ENCODE data around the gene SOS1.
"Not testable (repeated sequence)": the region's sequence is repeated elsewhere in the genome, so short reads cannot be mapped to it uniquely, and the experiment has no call there.

The SOS1 gene

DNA sequence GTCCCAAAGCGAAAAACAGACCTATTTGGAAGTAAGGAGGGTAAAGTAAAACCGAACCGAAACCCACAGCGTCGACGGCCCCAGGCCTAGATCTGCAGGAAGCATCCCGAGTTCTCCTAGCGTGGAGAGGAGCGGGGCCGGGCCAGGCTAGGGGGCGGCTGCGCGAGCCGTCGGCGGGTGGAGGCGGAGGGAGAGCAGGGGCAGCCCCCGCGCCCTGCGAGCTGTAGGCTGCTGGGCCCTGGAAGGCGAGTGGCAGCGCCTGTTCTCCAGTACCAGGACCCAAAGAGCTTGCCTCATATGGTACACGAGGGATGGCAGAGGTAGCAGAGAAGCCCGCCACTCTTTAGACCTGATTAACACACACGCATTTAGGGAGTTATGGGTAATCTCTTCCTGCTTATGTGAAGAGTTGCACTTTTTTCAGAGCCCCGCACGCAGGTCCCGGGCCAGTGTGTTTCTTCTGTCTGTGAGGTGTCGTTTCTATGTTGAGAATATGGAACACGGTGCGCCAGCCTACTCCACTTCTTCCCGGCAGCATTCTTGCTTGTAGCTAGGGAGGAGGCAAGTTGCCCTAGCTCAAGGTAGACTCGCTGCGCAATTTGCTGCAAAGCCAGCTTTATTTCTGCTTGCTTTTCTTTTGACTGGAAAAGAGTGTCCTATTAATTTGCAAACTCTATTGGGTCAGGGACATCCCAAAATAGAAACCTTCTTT, 160.1 kb downstream of the SOS1 start:
- DNase-seq: no peak

DNA sequence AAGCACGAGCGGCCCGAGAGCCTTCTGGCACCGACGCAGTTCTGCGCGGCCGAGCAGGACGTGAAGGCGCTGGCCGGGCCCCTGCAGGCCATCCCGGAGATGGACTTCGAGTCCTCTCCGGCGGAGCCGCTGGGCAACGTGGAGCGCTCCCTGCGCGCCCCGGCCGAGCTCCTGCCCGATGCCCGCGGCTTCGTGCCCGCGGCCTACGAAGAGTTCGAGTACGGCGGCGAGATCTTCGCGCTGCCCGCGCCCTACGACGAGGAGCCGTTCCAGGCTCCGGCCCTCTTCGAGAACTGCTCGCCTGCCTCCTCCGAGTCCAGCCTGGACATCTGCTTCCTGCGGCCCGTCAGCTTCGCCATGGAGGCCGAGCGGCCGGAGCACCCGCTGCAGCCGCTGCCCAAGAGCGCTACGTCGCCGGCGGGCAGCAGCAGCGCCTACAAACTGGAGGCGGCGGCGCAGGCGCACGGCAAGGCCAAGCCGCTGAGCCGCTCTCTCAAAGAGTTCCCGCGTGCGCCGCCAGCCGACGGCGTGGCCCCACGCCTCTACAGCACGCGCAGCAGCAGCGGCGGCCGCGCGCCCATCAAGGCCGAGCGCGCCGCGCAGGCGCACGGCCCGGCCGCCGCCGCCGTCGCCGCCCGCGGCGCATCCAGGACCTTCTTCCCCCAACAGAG, 160.8 kb downstream of the SOS1 start:
- DNase-seq: peak; percentile 74 to 75

DNA sequence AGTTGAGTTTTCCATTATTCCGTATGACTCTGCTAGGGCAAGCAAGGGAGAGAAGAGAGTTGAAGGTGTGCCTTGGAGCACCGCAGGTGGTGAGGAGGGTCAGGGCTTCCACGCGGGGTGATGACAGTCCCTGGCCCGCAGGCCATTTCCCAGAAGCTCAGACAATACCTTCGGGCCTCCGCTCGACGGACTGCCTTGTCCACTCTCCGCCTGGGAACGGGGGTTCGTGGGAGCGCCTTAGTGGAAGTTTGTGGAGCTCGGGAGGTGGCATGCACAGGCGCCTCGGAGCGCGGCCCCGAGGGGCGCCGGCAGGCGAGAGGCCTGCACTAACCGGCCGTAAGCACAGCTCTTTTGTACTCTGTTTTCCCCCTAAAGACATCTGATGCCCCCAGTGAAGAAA, 161.4 kb downstream of the SOS1 start:
- DNase-seq: no peak

DNA sequence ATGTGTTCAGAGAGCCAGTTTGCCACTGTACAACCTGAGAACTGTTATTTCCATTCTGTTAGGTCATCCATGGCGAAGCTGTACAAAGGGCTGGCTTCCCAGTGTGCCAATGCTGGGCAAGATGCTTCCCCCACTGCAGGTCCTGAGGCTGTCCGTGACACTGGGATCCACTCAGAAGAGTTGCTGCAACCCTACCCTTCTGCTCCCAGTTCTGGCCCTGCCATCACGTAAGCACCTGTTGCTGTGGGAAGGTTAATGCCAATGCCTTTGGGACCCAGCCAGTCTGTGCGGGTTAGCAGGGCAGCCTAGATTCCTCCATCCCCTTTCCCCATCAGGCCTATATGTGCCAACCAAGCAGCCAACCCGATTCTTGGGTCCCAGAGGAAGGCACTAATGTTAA, 162.9 kb downstream of the SOS1 start:
- no peak for DNase-seq

DNA sequence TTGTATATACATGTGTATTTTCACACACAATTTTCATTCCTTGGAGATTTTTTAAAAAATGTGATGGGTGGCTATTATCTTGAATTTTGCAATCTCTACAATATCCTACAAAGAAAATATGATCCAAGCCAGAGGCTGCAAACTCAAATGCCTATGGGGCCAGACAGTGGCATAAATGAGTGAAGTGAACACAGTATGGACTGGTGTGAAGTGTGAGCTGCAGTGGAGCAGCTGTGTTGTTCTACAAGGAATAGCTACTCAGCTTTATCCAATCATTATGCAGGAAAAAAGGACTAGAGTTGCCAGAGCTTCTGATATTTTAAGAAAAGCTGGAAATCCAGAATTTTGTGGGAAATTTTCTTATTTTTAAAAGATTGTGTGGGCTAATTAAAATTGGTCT, 169.1 kb downstream of the SOS1 start:
- DNase-seq: no peak

DNA sequence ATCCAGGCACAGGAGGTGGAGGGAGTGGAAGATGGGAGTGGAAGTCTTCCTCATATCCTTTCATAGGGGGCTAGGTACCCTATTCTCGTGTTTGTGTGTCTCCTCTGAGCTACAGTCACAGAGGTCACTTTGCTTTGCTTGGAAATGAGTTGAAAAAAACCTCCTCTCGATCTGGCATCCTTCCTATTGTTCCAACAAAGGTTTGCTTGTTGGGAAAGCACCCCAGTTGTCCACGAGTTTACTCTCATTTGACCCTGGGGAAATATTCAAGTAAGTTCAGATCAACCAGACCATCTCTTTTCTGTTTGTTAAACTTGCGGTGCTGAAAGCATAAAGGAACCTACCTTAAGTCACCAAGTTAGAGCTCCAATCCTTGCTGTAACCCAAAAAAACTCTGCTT, 171.9 kb downstream of the SOS1 start:
- DNase-seq: no peak

DNA sequence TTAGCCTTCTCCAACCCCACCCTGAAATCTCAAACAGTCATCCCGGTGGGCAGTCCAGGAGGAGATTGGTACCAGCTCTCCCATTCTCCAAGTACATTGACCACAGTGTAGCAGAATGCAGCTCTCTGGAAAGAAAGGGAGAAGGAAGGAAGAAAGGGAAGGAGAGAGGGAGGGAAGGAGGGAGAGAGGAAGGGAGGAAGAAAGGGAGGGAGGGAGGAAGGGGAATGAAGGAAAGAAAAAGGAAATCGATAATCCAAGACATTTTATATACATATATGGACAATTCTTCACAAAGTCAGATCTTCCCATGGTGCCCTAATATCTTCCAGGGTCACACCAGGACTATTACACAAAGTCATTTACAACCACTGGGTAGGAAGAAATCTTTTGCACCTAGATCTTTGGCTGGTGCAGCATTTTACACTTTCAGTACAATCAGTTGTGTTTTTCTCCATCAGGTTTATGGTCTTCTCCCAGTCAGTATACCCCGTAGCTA, 172.4 kb downstream of the SOS1 start:
- no peak for DNase-seq

DNA sequence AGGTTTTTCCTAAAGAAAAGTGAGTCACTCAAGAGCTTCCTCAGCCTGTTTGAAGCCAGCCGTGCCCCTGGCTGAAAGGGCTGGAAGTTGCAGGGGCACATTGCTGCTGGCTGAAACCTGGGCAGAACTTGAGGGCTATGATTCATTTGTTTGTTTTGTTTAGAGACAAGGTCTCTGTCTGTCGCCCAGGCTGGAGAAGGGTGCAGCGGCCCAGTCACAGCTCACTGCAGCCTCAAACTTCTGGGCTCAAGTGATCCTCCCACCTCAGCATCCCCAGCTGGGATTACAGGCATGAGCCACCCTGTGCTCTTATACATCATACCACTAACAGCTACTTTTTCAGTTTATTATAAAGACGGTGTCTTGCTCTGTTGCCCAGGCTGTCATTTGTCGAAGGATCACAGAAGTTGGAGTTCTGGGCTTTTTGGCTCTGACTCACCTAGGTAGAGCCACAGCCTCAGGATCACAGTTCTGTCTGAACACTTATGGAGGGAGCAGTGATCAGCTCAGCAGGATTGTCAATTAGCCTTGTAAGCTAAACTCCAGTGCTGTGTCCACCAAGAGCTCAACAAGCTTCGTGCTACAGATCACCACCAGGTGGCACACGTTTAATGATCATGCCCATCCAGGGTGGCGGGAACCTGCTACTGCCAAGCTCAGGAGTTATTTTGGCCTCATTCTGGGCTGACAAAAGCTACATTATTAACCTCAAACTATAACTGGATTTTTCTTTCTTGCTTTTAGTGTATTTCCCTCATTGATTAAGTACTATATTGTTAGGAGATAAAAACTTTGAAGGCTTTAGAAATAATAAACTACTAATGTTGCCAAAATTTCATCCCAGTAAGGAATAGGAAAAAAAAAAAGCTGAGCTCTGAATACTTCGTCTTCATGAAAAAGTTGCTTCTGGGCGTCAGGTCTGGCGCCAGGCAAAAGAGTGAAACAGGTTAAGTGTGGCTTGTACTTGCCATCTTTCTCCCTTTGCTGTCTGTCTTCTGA, 173.3 kb downstream of the SOS1 start:
- DNase-seq: peak; percentile 44 to 76

DNA sequence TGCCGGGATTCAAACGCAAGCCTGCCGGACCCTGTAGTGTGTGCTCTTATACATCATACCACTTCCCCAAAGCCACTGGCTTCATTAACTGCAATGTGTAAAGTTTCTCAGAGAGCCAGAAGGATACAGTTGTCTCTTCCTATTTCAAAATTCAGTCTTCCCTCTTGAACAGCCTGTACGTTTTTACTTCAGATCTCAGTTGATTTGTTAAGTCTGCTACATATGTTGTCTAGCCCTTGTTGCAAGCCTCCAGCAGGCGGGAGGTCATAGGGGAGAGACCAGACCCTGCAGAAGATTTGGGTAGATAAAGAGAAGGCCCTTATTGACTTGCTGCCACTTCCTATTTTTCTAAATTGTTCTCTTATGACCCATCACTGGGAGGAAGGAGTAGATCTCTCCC, 174.9 kb downstream of the SOS1 start:
- DNase-seq: peak; percentile 12 to 27

DNA sequence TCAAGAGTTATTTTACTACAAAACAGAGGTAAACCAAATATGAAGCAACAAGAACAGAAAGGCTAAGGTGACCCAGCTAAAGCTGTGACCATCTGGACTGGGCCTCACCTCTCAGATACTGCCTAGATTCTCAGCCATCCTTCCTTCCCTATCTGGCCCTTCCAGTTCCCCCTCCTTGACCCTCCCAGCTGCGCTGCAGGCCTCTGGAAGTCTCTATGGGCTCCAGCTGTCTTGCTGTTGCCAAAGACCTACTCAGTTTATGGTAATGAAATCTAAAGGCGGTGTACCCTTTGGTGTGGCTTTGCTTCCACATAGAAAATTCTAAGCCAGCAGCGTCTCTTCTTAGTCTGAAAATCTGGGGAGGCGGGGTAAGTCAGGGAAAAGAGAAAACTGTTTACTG, 175.5 kb downstream of the SOS1 start:
- no peak for DNase-seq

DNA sequence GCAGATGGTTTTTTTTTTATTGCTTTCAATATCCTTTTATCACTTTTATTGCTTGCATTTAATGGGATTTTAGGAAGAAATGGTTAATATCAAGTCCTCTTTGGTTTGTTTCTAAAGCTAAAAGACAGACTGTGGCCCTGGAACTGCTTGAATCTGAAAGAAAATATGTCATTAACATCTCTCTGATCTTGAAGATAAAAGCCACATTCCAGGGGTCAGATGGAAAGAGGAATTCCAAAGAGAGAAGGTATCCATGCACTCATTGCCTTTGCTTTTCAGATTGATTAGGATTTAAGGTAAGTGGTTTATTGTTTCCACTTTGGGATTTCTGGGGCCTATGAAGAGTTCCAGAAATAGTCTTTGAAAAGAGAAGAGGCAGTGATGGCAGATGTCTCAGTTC, 177.1 kb downstream of the SOS1 start:
- no peak for DNase-seq

DNA sequence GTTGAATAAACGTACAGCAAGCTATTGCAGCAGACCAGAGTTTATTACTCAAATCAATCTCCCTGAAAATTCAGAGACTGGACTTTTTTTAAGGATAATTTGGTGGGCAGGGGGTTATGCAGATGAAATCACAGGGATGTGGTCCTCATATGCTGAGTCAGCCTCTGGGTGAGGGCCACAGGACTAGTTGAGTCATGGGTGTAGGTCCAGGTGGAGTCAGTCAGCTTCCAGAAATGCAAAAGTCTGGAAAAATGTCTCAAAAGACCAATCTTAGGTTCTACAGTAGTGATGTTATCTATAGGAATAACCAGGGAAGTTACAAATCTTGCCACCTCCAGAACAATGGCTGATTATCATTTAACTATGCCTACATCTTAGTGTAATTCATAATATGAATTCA, 180.1 kb downstream of the SOS1 start:
- no peak for DNase-seq

DNA sequence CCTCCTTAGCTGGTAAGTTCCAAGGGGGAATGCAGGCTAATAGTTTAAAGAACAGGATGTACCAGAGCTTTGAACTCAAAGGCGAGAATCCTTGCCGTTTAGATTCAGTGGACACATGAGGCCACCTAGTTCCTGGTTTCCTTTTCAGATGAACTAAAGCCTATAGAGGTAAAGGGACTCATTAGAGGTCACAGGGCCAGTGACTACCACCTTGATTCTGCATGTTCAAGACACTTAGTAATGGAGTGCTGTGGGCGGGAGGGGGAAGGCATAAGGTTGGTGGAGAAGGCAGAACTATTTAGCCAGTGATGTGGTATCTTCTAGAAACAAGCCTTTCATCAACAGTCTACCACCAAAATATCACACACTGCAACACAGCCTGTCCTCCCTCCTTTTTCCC, 183.3 kb downstream of the SOS1 start:
- no peak for DNase-seq

DNA sequence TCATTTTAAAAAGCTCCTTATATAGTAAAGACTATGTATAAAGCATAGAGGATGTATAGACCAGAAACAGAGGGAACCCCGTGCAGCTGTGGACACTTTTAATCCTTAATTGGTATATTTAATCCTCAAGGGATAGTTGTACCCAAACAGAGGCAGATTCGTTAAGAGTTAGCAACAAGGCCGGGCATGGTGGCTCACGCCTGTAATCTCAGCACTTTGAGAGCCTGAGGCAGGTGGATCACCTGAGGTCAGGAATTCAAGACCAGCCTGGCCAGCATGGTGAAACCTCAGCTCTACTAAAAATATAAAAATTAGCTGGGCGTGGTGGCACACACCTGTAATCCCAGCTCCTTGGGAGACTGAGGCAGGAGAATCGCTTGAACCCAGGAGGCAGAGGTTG, 184.3 kb downstream of the SOS1 start:
- DNase-seq: not testable (repeated sequence)

DNA sequence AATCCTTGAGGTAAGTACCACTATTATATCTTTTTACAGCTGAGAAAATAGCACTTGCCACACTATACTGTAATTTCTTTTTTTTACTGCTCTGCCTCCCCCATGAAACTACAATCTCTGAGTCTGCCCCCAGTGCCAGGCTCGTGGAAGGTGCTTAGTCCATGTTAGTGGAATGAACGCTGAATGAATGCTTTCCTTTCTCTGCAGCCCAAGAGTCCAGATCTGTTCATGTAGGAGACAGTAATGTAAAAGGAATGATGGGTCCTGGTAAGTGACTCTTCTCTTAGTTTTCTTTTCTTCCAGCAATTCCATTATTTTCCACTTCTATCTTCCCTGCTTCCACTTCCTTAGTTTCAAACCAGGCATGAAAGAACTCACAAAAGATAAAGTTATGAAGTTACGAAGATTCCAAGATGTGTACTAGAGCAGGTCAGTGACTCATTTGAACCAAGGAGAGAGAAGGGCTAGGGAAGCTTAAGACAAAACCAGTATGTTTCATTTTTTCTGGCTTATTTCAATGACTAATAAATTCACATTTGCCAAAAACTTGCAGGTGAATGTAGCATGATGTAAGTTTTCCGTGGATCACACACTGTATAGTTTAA, 185.2 kb downstream of the SOS1 start:
- DNase-seq: no peak

DNA sequence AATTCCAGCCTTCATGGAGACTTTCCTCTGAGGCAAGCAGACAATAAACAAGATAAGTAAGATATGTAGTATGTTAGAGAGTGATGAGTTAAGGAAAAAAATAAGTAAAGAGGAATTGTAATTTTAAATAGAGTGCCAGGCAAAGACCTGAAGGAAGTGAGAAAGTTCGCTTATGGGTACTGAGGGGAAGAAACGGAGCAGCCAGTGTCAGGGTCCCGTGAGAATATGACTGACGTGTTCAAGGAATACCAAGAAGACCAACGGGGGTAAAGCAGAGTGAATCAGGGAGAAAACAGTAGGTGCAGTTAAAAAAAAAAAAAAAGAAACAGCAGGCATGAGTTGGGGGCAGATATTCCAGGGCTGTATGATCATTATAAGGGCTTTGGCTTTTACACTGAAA, 186.1 kb downstream of the SOS1 start:
- no peak for DNase-seq

DNA sequence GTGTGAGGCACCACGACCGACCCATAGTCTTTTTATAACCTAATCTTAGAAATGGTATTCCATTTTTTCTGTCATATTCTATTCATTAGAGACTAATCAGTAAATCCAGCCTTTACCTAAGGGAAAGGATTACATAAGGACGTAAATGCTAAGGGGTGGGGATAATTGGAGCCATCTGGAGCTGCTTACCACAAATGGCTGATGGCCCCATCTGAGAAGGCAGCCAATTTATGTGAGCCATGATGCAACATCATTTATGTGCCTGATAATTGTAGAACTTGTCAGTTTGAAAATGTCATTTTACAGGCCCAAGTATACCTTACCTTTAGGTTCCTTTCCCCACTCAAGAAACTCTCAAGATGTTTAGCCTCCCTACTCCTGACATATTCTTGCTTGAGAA, 187.2 kb downstream of the SOS1 start:
- DNase-seq: no peak

DNA sequence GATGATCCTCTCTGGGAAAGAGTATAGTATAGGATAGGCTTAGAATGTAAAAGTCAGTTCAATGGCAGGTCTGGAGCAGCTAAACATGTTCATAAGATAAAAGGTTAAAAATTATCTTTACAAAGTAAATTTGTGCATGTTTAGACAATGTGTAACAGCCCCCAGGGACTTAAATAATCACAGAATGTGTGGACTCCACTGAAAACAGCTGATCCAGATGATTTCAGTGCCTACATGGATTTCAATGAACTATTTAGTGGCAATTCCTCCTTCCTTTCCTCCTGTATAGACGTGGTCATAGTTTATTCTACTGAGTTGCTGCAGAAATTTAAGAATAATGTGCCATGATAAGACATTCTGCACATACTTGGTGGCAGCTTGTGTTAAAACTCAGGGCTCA, 188.3 kb downstream of the SOS1 start:
- DNase-seq: no peak
